LNCaP clone FGC (cell line): ENCODE results near the gene GON4L.

Source experiments
- DNase-seq: peaks from one replicate; pipeline ENCODE4 v3.0.0-alpha.2; 2011; ENCODE audit warnings: low read depth
- H3K4me3 ChIP-seq: 2 replicates; pipeline ENCODE4 v1.5.1; 2011; ENCODE audit warnings: mild to moderate bottlenecking, low read depth, low read length, control low read depth
- CTCF ChIP-seq: IDR thresholded peaks from 2 replicates; pipeline ENCODE4 v1.5.1; 2012; ENCODE audit warnings: mild to moderate bottlenecking; ENCODE audit not compliant: control insufficient read depth, insufficient read depth; ENCODE audit errors: extremely low read depth

The GON4L gene, protein sequence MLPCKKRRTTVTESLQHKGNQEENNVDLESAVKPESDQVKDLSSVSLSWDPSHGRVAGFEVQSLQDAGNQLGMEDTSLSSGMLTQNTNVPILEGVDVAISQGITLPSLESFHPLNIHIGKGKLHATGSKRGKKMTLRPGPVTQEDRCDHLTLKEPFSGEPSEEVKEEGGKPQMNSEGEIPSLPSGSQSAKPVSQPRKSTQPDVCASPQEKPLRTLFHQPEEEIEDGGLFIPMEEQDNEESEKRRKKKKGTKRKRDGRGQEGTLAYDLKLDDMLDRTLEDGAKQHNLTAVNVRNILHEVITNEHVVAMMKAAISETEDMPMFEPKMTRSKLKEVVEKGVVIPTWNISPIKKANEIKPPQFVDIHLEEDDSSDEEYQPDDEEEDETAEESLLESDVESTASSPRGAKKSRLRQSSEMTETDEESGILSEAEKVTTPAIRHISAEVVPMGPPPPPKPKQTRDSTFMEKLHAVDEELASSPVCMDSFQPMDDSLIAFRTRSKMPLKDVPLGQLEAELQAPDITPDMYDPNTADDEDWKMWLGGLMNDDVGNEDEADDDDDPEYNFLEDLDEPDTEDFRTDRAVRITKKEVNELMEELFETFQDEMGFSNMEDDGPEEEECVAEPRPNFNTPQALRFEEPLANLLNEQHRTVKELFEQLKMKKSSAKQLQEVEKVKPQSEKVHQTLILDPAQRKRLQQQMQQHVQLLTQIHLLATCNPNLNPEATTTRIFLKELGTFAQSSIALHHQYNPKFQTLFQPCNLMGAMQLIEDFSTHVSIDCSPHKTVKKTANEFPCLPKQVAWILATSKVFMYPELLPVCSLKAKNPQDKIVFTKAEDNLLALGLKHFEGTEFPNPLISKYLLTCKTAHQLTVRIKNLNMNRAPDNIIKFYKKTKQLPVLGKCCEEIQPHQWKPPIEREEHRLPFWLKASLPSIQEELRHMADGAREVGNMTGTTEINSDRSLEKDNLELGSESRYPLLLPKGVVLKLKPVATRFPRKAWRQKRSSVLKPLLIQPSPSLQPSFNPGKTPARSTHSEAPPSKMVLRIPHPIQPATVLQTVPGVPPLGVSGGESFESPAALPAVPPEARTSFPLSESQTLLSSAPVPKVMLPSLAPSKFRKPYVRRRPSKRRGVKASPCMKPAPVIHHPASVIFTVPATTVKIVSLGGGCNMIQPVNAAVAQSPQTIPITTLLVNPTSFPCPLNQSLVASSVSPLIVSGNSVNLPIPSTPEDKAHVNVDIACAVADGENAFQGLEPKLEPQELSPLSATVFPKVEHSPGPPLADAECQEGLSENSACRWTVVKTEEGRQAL (N-terminal part only)

GRCh38 chr1:155856975-155857930 is at the start of gene GON4L:
Gene GON4L (minus strand): TSS chr1:155857214. CDS start chr1:155853780, 3,434 bp downstream.
- DNase-seq, result peak; percentile 87
- no peak for TF ChIP-seq CTCF
- peak within 1 kb of the TSS; percentile 94 for H3K4me3 ChIP-seq

DNA sequence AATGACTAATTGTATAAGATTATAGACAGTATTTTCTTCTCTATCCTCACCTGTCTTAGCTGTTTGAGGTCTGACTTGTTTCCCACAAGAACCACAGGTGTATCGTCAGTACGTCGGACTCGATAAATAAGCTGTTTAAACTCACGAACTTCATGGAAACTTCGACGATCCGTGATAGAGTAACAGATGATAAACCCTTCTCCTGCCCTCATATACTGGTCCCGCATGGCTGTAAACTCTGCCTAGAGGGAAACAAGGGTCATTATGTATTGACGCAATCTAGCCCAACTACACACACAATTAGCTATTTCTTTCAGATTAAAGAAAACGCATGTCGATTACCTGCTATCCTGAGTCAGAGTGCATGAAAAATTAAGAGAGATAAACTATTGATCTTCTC is 47.2 kb upstream of the GON4L start:
- no peak for TF ChIP-seq CTCF
- no peak for DNase-seq
- H3K4me3 ChIP-seq, result no peak overlapping the region

DNA sequence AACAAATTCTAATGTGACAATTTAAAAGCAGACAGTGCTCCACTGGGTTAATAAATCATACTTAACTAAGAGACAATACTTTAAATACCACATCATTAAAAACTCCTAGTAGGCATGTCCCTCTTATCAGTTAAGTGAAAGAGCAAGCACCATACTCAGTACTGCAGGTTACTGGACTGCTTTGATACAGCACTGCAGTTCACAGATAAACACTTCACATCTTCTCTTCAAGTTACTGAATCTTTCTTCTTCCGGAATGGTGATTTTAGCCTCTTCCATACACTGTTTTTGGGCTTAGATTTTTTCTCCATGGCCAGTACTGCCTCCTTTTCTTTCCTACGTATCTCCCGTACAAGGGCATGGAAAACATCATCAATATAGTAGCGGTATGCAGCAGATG is 43.1 kb upstream of the GON4L start:
- no peak for DNase-seq
- no peak overlapping the region for H3K4me3 ChIP-seq
- no peak for TF ChIP-seq CTCF

GRCh38 chr1:155899683-155900082 is 42.7 kb upstream of the GON4L start:
- H3K4me3 ChIP-seq, result no peak overlapping the region
- DNase-seq, result no peak
- no peak for TF ChIP-seq CTCF

- no peak overlapping the region for H3K4me3 ChIP-seq
- no peak for TF ChIP-seq CTCF
Observed at GRCh38 chr1:155898888-155899287, 41.9 kb upstream of the GON4L start.

More at GRCh38 chr1:155898888-155899287, 41.9 kb upstream of the GON4L start:
- no peak for DNase-seq
